Naive B cell (primary cell): ENCODE results near the gene ADARB1. TPM values are rescaled to one million over a fixed set of nuclear protein-coding genes. Genes with fewer than 3 reads are reported as not detected.

Source experiments
- ATAC-seq, 2 donors: fragments of 150-1000 bp; cut with Tn5 transposase; 2 replicates each; pipeline ENCODE4 v1.10.0; 2021; ENCODE audit warnings: low read depth in 2 of 2, mild to moderate bottlenecking in 2 of 2, moderate library complexity in 2 of 2
- DNase-seq: peaks from one replicate; pipeline ENCODE4 v3.0.0; 2022
- H3K27ac Mint-ChIP-seq, 6 donors: one replicate each; pipeline ENCODE4 v1.8.0; 2020 to 2022; ENCODE audit warnings: mild to moderate bottlenecking in 6 of 6, mixed read lengths in 6 of 6, moderate library complexity in 5 of 6, inconsistent platforms in 2 of 6
- H3K27me3 Mint-ChIP-seq, 3 donors: one replicate each; pipeline ENCODE4 v1.8.0; 2021 to 2022; ENCODE audit warnings: mixed read lengths in 3 of 3, mild to moderate bottlenecking in 1 of 3
- H3K36me3 Mint-ChIP-seq, 2 donors: one replicate each; pipeline ENCODE4 v1.8.0; 2020 to 2022; ENCODE audit warnings: mixed read lengths in 2 of 2, inconsistent platforms in 1 of 2, mild to moderate bottlenecking in 1 of 2
- H3K4me1 Mint-ChIP-seq, 3 donors: one replicate each; pipeline ENCODE4 v1.8.0; 2020 to 2022; ENCODE audit warnings: mixed read lengths in 3 of 3, inconsistent platforms in 1 of 3, mild to moderate bottlenecking in 1 of 3, moderate library complexity in 1 of 3
- H3K4me3 Mint-ChIP-seq, 8 donors: one replicate each; pipeline ENCODE4 v1.8.0; 2020 to 2022; ENCODE audit warnings: mild to moderate bottlenecking in 8 of 8, mixed read lengths in 8 of 8, moderate library complexity in 8 of 8, inconsistent platforms in 2 of 8
- H3K9me3 Mint-ChIP-seq, 7 donors: one replicate each; pipeline ENCODE4 v1.8.0; 2020 to 2022; ENCODE audit warnings: mixed read lengths in 7 of 7, mild to moderate bottlenecking in 5 of 7, inconsistent platforms in 2 of 7, moderate library complexity in 1 of 7
- polyA plus RNA-seq, 6 donors: library from polyadenylated mRNA; unstranded; fragments of 300-500 nt; fragmentation: Illumina TruSeq; gene quantifications; one replicate each; pipeline ENCODE4 v1.2.3, GENCODE V29; 2021; ENCODE audit warnings: low read depth in 6 of 6

ADARB1 gene
- polyA plus RNA-seq, 6 donors from 2014 or later = 19.9 to 63.5 (median 28.7) TPM

GRCh38 chr21:45052960-45053359 lies 21.4 kb upstream of the ADARB1 start:
- Mint-ChIP-seq H3K9me3 (peaks cover 0 to 7% (median 2%) of the 10 kb centered on the region in 7 donors), H3K4me1 (peaks cover 3 to 9% (median 3%) of the 10 kb centered on the region in 3 donors), H3K27ac (peak overlapping the region in 1 of 6 donors; percentile 54), H3K4me3 (no peak overlapping the region), H3K36me3 (no peaks in the 10 kb centered on the region), H3K27me3 (peaks cover 20 to 53% (median 34%) of the 10 kb centered on the region in 3 donors)
- no peak for DNase-seq
- ATAC-seq = no peak

- no peak overlapping the region for H3K4me3 Mint-ChIP-seq
- H3K4me1 Mint-ChIP-seq = peaks cover 3 to 11% (median 5%) of the 10 kb centered on the region in 3 donors
- DNase-seq (no peak), ATAC-seq (no peak)
- H3K27me3 Mint-ChIP-seq = peaks cover 20 to 54% (median 37%) of the 10 kb centered on the region in 3 donors
- H3K9me3 Mint-ChIP-seq = peaks cover 0 to 2% (median 0%) of the 10 kb centered on the region in 7 donors
- no peaks in the 10 kb centered on the region for H3K36me3 Mint-ChIP-seq
- H3K27ac Mint-ChIP-seq = peak overlapping the region in 1 of 6 donors; percentile 68
Observed at GRCh38 chr21:45053561-45054226, 20.7 kb upstream of the ADARB1 start.

- H3K4me3 Mint-ChIP-seq = no peak overlapping the region
- no peaks in the 10 kb centered on the region for H3K36me3 Mint-ChIP-seq
Observed at GRCh38 chr21:45054227-45054926, 20.0 kb upstream of the ADARB1 start.

GRCh38 chr21:45054927-45055612 lies 19.3 kb upstream of the ADARB1 start:
- H3K4me3 Mint-ChIP-seq = no peak overlapping the region
- ATAC-seq (no peak), DNase-seq (no peak)
- H3K36me3 Mint-ChIP-seq = no peaks in the 10 kb centered on the region
- peaks cover 0 to 2% (median 0%) of the 10 kb centered on the region in 7 donors for H3K9me3 Mint-ChIP-seq
- peak overlapping the region in 1 of 6 donors; percentile 29 for H3K27ac Mint-ChIP-seq
- H3K27me3 Mint-ChIP-seq = peaks cover 16 to 54% (median 37%) of the 10 kb centered on the region in 3 donors
- peaks cover 3 to 11% (median 5%) of the 10 kb centered on the region in 3 donors for H3K4me1 Mint-ChIP-seq

More at GRCh38 chr21:45054227-45054926, 20.0 kb upstream of the ADARB1 start:
- no peak for ATAC-seq
- Mint-ChIP-seq H3K4me1 (peaks cover 3 to 11% (median 5%) of the 10 kb centered on the region in 3 donors), H3K27ac (peak overlapping the region in 1 of 6 donors; percentile 47), H3K9me3 (peaks cover 0 to 2% (median 0%) of the 10 kb centered on the region in 7 donors), H3K27me3 (peaks cover 16 to 54% (median 37%) of the 10 kb centered on the region in 3 donors)
- no peak for DNase-seq

- ATAC-seq (no peak), DNase-seq (no peak)
- no peaks in the 10 kb centered on the region for H3K36me3 Mint-ChIP-seq
- peaks cover 16 to 54% (median 37%) of the 10 kb centered on the region in 3 donors for H3K27me3 Mint-ChIP-seq
- H3K9me3 Mint-ChIP-seq = peaks cover 0 to 2% (median 0%) of the 10 kb centered on the region in 7 donors
- peak overlapping the region in 1 of 6 donors; percentile 56 for H3K27ac Mint-ChIP-seq
- H3K4me1 Mint-ChIP-seq = peaks cover 3 to 11% (median 5%) of the 10 kb centered on the region in 3 donors
- H3K4me3 Mint-ChIP-seq = no peak overlapping the region
Observed at GRCh38 chr21:45055861-45056260, 18.5 kb upstream of the ADARB1 start.

- H3K27me3 Mint-ChIP-seq = peaks cover 14 to 54% (median 37%) of the 10 kb centered on the region in 3 donors
- peaks cover 0 to 4% of the 10 kb centered on the region in 2 donors for H3K36me3 Mint-ChIP-seq
- DNase-seq (no peak), ATAC-seq (no peak)
- H3K9me3 Mint-ChIP-seq = peaks cover 0 to 2% (median 0%) of the 10 kb centered on the region in 7 donors
- no peak overlapping the region for H3K4me3 Mint-ChIP-seq
- H3K4me1 Mint-ChIP-seq = peaks cover 3 to 11% (median 5%) of the 10 kb centered on the region in 3 donors
- H3K27ac Mint-ChIP-seq = peak overlapping the region in 1 of 6 donors; percentile 56
Observed at GRCh38 chr21:45056296-45056904, 18.0 kb upstream of the ADARB1 start.

GRCh38 chr21:45056917-45057560 lies 17.3 kb upstream of the ADARB1 start:
- Mint-ChIP-seq H3K4me3 (no peak overlapping the region), H3K4me1 (peaks cover 3 to 11% (median 5%) of the 10 kb centered on the region in 3 donors), H3K27me3 (peaks cover 12 to 54% (median 37%) of the 10 kb centered on the region in 3 donors), H3K27ac (no peak overlapping the region), H3K36me3 (peaks cover 0 to 4% of the 10 kb centered on the region in 2 donors), H3K9me3 (peaks cover 0 to 2% (median 0%) of the 10 kb centered on the region in 7 donors)
- ATAC-seq (no peak), DNase-seq (no peak)

GRCh38 chr21:45057886-45058285 lies 16.5 kb upstream of the ADARB1 start:
- DNase-seq (no peak), ATAC-seq (no peak)
- Mint-ChIP-seq H3K9me3 (peaks cover 0 to 2% (median 0%) of the 10 kb centered on the region in 7 donors), H3K27ac (no peak overlapping the region), H3K27me3 (peaks cover 12 to 51% (median 34%) of the 10 kb centered on the region in 3 donors), H3K4me3 (no peak overlapping the region), H3K4me1 (peaks cover 3 to 11% (median 5%) of the 10 kb centered on the region in 3 donors), H3K36me3 (peaks cover 0 to 4% of the 10 kb centered on the region in 2 donors)

- Mint-ChIP-seq H3K27me3 (peaks cover 9 to 39% (median 27%) of the 10 kb centered on the region in 3 donors), H3K4me1 (peaks cover 3 to 11% (median 5%) of the 10 kb centered on the region in 3 donors), H3K36me3 (peaks cover 0 to 4% of the 10 kb centered on the region in 2 donors), H3K4me3 (no peak overlapping the region), H3K27ac (no peak overlapping the region), H3K9me3 (peaks cover 0 to 2% (median 0%) of the 10 kb centered on the region in 7 donors)
- no peak for ATAC-seq
- no peak for DNase-seq
Observed at GRCh38 chr21:45059121-45059520, 15.3 kb upstream of the ADARB1 start.

- peaks cover 0 to 4% of the 10 kb centered on the region in 2 donors for H3K36me3 Mint-ChIP-seq
- peak overlapping the region in 1 of 6 donors; percentile 39 for H3K27ac Mint-ChIP-seq
- H3K4me1 Mint-ChIP-seq = peaks cover 3 to 11% (median 5%) of the 10 kb centered on the region in 3 donors
- H3K9me3 Mint-ChIP-seq = peaks cover 0 to 2% (median 0%) of the 10 kb centered on the region in 7 donors
- ATAC-seq (no peak), DNase-seq (no peak)
- no peak overlapping the region for H3K4me3 Mint-ChIP-seq
- H3K27me3 Mint-ChIP-seq = peaks cover under 1 to 29% (median 20%) of the 10 kb centered on the region in 3 donors
Observed at GRCh38 chr21:45060089-45060488, 14.3 kb upstream of the ADARB1 start.

- Mint-ChIP-seq H3K27ac (peak overlapping the region in 2 of 6 donors; percentile 39 to 66), H3K9me3 (peaks cover 0 to 2% (median 0%) of the 10 kb centered on the region in 7 donors), H3K36me3 (peaks cover 0 to 4% of the 10 kb centered on the region in 2 donors), H3K4me3 (no peak overlapping the region), H3K4me1 (peaks cover 3 to 11% (median 5%) of the 10 kb centered on the region in 3 donors), H3K27me3 (peaks cover 0 to 24% (median 20%) of the 10 kb centered on the region in 3 donors)
- DNase-seq = no peak
- no peak for ATAC-seq
Observed at GRCh38 chr21:45060675-45061311, 13.6 kb upstream of the ADARB1 start.

- peaks cover 0 to 2% (median 0%) of the 10 kb centered on the region in 7 donors for H3K9me3 Mint-ChIP-seq
- H3K4me3 Mint-ChIP-seq = no peak overlapping the region
- peaks cover 0 to 4% of the 10 kb centered on the region in 2 donors for H3K36me3 Mint-ChIP-seq
- H3K27me3 Mint-ChIP-seq = no peaks in the 10 kb centered on the region
- ATAC-seq (no peak), DNase-seq (no peak)
- H3K4me1 Mint-ChIP-seq = no peaks in the 10 kb centered on the region
- no peak overlapping the region for H3K27ac Mint-ChIP-seq
Observed at GRCh38 chr21:45064091-45064490, 10.3 kb upstream of the ADARB1 start.
